Adrenal gland (tissue), 12 donors: ENCODE data around the gene CBARP. TPM values are rescaled to one million over a fixed set of nuclear protein-coding genes. Genes with fewer than 3 reads are reported as not detected.
A peak's percentile ranks its signal among the peaks of the same experiment; 100 is the strongest.

Experiments used
- DNase-seq, 7 donors: peaks; one replicate each; pipeline ENCODE4 v3.0.0-alpha.2; 2019 to 2020
- H3K27ac ChIP-seq, 5 donors: fragments of 200-600 bp; sonication (generic) in 4 of 5; 1 replicate in 3 of 5; 2 replicates in 2 of 5; pipeline versions ENCODE4 v1.5.1 to v1.8.0; 2016 to 2020; ENCODE audit warnings: mild to moderate bottlenecking in 1 of 5
- H3K27me3 ChIP-seq: fragments of 200-600 bp; 2 replicates; pipeline ENCODE4 v1.8.0; 2021
- H3K36me3 ChIP-seq, 2 donors: fragments of 200-600 bp; replicated peaks in 1 of 2; 1 replicate in 1 of 2; 2 replicates in 1 of 2; pipeline versions ENCODE4 v1.5.1 to v1.8.0; 2018 to 2022
- H3K4me1 ChIP-seq, 2 donors: fragments of 200-600 bp; replicated peaks in 1 of 2; 1 replicate in 1 of 2; 2 replicates in 1 of 2; pipeline versions ENCODE4 v1.5.1 to v1.8.0; 2018 to 2021
- H3K4me3 ChIP-seq, 4 donors: fragments of 200-600 bp; sonication (generic) in 3 of 4; one replicate each; pipeline ENCODE4 v1.5.1; 2016 to 2018
- H3K9me3 ChIP-seq, 3 donors: fragments of 200-600 bp; sonication (generic) in 1 of 3; replicated peaks in 1 of 3; 1 replicate in 2 of 3; 2 replicates in 1 of 3; pipeline versions ENCODE4 v1.5.1 to v1.8.0; 2016 to 2021
- CTCF ChIP-seq, 6 experiments: fragments of 450-650 bp in 4 of 6; fragments of 200-600 bp in 2 of 6; sonication (generic) in 1 of 6; IDR thresholded peaks; 1 replicate in 5 of 6; 2 replicates in 1 of 6; pipeline versions ENCODE4 v1.5.1 to v1.8.0; 2016 to 2021; ENCODE audit warnings: antibody characterized with exemption in 6 of 6, mild to moderate bottlenecking in 2 of 6, moderate library complexity in 1 of 6
- POLR2A ChIP-seq, 2 donors: fragments of 450-650 bp; IDR thresholded peaks; one replicate each; pipeline ENCODE4 v1.6.1; 2017; ENCODE audit warnings: antibody characterized with exemption in 2 of 2, mild to moderate bottlenecking in 2 of 2, moderate library complexity in 1 of 2
- WGBS, 4 donors: extraction: QIAGEN DNeasy Blood & Tissue Kit in 2 of 4; methylation state at CpG; one replicate each; pipeline versions ENCODE4 v1.1.5 to v1.1.7; 2013 to 2017; 5-methylcytosine and 5-hydroxymethylcytosine counted together
- intact Hi-C, 2 donors: fragments of 100-400 bp; cut with DNase I; formaldehyde crosslinking; loops; one replicate each; pipeline versions ENCODE4 v1.14.1 to v1.15.0; 2022 to 2023
- polyA plus RNA-seq, 3 donors: library from polyadenylated mRNA; stranded (reverse); fragments of 200-250 nt in 2 of 3; fragments of 350-450 nt in 1 of 3; fragmentation: Illumina TruSeq in 1 of 3; extraction: RNeasy Lipid Tissue Mini Kit (QIAGEN cat#74804) in 1 of 3; gene quantifications; one replicate each; pipeline ENCODE4 v1.2.3, GENCODE V29; 2013 to 2014
- total RNA-seq, 9 donors: library from RNA; depleted of rRNA in 4 of 9; stranded (reverse); fragments of >200 nt in 4 of 9; fragments of 120-200 nt in 1 of 9; fragmentation: NEBNext Ultra II Directional in 1 of 9; extraction: Animal tissue kit (Norgen Biotek cat#: 25700) in 1 of 9; gene quantifications; one replicate each; pipeline versions ENCODE4 v1.1.0 to v1.2.4, GENCODE V29; 2013 to 2023
- donor health status: healthy with polysubstance abuse.
- donor health status: Bipolar disorder and iron deficiency.
- donor health status: DM: yes; HTN: yes; CAD: no.
- donor health status: DM: no; HTN: no; CAD: no.
- donor health status: DM: no; HTN: no; CAD: no.
- donor health status: DM: yes; HTN: yes; CAD: no.

The CBARP gene
- total and polyA plus RNA-seq, 12 donors = 0.09 to 9.3 (median 1.8) TPM; not detected in 2

DNA sequence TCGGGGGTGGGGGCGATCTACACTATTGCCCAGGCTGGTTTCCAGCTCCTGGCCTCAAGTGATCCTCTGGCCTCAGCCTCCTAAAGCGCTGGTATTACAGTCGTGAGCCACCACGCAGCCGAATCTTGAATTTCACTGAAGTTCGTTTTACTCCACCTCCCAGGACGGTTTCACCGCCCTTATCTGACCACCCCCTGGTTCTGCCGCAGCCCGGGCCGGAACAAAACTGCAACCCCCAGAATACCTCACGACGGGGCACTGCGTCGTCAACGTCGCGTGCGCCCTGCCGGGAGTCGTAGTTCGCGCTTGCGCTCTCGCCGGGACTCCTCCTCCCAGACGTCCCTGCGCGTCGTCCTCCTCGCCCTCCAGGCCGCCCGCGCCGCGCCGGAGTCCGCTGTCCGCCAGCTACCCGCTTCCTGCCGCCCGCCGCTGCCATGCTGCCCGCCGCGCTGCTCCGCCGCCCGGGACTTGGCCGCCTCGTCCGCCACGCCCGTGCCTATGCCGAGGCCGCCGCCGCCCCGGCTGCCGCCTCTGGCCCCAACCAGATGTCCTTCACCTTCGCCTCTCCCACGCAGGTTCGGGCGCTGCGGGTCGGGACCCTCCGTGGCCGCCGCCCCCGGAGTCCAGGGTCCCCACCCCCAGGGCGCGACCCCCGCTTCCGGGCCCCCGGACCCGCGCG is 3.8 kb upstream of the CBARP start, which contains the start of gene ATP5F1D:
Gene ATP5F1D, plus strand, starts transcription at position 335 of the 679 bp plus-strand sequence. Its CDS starts 100 bp downstream, at position 435.
- peak; percentile 65 to 82 for TF ChIP-seq POLR2A (IDR thresholded peaks at IDR 0.05)
- TF ChIP-seq CTCF (IDR thresholded peaks at IDR 0.05) = no peak
- Histone ChIP-seq H3K36me3 (no peaks in the 10 kb centered on the region), H3K4me3 (peak within 1 kb of the TSS; percentile 22 to 91 (median 50)), H3K9me3 (no peaks in the 10 kb centered on the region), H3K4me1 (peaks cover 62 to 68% of the 10 kb centered on the region in 2 donors), H3K27ac (peak within 1 kb of the TSS; percentile 30 to 99 (median 89)), H3K27me3 (no peaks in the 10 kb centered on the region)
- DNase-seq = peak; percentile 93 to 96 (median 95)
- intact Hi-C loops = no loop called here
- WGBS, 4 donors = 1 to 2% (median 1%) methylated on average over 18 to 79 of the region's 79 CpGs

DNA sequence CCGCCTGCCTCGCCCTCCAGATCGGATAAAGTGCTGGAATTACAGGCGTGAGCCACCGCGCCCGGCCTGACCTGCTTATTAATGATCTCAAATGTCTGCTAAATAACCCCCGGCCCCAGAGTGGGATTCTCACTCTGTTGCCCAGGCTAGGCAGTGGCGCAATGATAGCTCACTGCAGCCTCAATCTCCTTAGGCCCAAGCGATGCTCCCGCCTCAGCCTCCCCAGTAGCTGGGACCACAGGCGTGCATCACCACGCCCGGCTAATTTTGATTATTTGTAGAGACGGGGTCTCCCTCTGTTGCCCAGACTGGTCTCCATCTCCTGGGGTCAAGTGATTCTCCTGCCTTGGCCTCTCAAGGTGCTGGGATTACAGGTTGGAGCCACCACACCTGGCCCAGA is 3.1 kb upstream of the CBARP start:
- H3K4me1 ChIP-seq = peaks cover 58 to 62% of the 10 kb centered on the region in 2 donors
- no peaks in the 10 kb centered on the region for H3K36me3 ChIP-seq
- WGBS, 4 donors = 61 to 69% (median 66%) methylated on average over 6 to 15 of the region's 15 CpGs
- H3K4me3 ChIP-seq = peak overlapping the region in 1 of 4 donors; percentile 91
- H3K27ac ChIP-seq = peak overlapping the region in 3 of 5 donors; percentile 89 to 99 (median 97)
- H3K9me3 ChIP-seq = no peaks in the 10 kb centered on the region
- peak in 3 of 7 donors; percentile 51 to 75 (median 59) for DNase-seq
- no peaks in the 10 kb centered on the region for H3K27me3 ChIP-seq
- TF ChIP-seq CTCF (IDR thresholded peaks at IDR 0.05) (no peak), POLR2A (IDR thresholded peaks at IDR 0.05) (no peak)
- intact Hi-C loops = no loop called here

GRCh38 chr19:1239796-1240737 is 2.3 kb upstream of the CBARP start:
- intact Hi-C loops = no loop called here

More at GRCh38 chr19:1239796-1240737, 2.3 kb upstream of the CBARP start:
- TF ChIP-seq POLR2A (IDR thresholded peaks at IDR 0.05) (no peak), CTCF (IDR thresholded peaks at IDR 0.05) (peak; percentile 33 to 99 (median 74))
- Histone ChIP-seq H3K9me3 (no peaks in the 10 kb centered on the region), H3K4me1 (peaks cover 49 to 53% of the 10 kb centered on the region in 2 donors), H3K36me3 (no peaks in the 10 kb centered on the region), H3K27me3 (no peaks in the 10 kb centered on the region), H3K27ac (peak overlapping the region in 4 of 5 donors; percentile 75 to 99 (median 93)), H3K4me3 (peak overlapping the region in 1 of 4 donors; percentile 41)
- WGBS, 4 donors = 0 to 22% (median 12%) methylated on average over 30 to 84 of the region's 84 CpGs
- peak; percentile 83 to 94 (median 89) for DNase-seq
